ENCODE measurements around the gene SOBP. TPM values are rescaled to one million over a fixed set of nuclear protein-coding genes. Genes with fewer than 3 reads are reported as not detected.
A peak's percentile ranks its signal among the peaks of the same experiment; 100 is the strongest.

The SOBP gene
- total RNA-seq, 2 donors from 2014 or later: 1.5 to 1.9 TPM

- Mint-ChIP-seq H3K27ac (no peak overlapping the region), H3K36me3 (ENCODE audit: low read depth) (no peaks in the 10 kb centered on the region), H3K9me3 (peaks cover 4% of the 10 kb centered on the region), H3K4me1 (peaks cover 7% of the 10 kb centered on the region), H3K27me3 (ENCODE audit: insufficient read depth) (peaks cover 61% of the 10 kb centered on the region), H3K4me3 (no peak overlapping the region)
- TF ChIP-seq CTCF (conservative IDR thresholded peaks at IDR 0.05): no peak
- no peak overlapping the region for H3K27ac ChIP-seq (ENCODE audit: low read depth, low read length)
- H3K4me1 ChIP-seq (ENCODE audit: control insufficient read depth, insufficient read depth, low read length): no peaks in the 10 kb centered on the region
- no peak overlapping the region for H3K4me3 ChIP-seq (ENCODE audit: low read length)
- 96 to 98% methylated on average over 6 to 7 of the region's 7 CpGs for WGBS, 2 experiments (ENCODE audit: insufficient coverage in 1 of 2, insufficient read length in 1 of 2)
- peaks cover 7% of the 10 kb centered on the region for H3K9me3 ChIP-seq (ENCODE audit: control insufficient read depth, low read length)
- H3K9ac ChIP-seq (ENCODE audit: extremely low read depth, low read length, poor library complexity, severe bottlenecking): no peak overlapping the region
- peaks cover 57% of the 10 kb centered on the region for H3K27me3 ChIP-seq (ENCODE audit: control insufficient read depth, insufficient read depth, low read length, poor library complexity, severe bottlenecking)
- no peaks in the 10 kb centered on the region for H3K36me3 ChIP-seq (ENCODE audit: control insufficient read depth, insufficient read depth, low read length)
- DNase-seq: no peak
Observed at GRCh38 chr6:107699254-107699653, 209.3 kb downstream of the SOBP start.

- Histone ChIP-seq H3K4me3 (ENCODE audit: low read length) (no peak overlapping the region), H3K4me1 (ENCODE audit: control insufficient read depth, insufficient read depth, low read length) (no peaks in the 10 kb centered on the region), H3K27ac (ENCODE audit: low read depth, low read length) (no peak overlapping the region), H3K9ac (ENCODE audit: extremely low read depth, low read length, poor library complexity, severe bottlenecking) (no peak overlapping the region), H3K27me3 (ENCODE audit: control insufficient read depth, insufficient read depth, low read length, poor library complexity, severe bottlenecking) (peaks cover 63% of the 10 kb centered on the region), H3K9me3 (ENCODE audit: control insufficient read depth, low read length) (peaks cover 1% of the 10 kb centered on the region), H3K36me3 (ENCODE audit: control insufficient read depth, insufficient read depth, low read length) (no peaks in the 10 kb centered on the region)
- Mint-ChIP-seq H3K36me3 (ENCODE audit: low read depth) (no peaks in the 10 kb centered on the region), H3K9me3 (no peaks in the 10 kb centered on the region), H3K4me1 (peaks cover 9% of the 10 kb centered on the region), H3K27ac (no peak overlapping the region), H3K27me3 (ENCODE audit: insufficient read depth) (peaks cover 67% of the 10 kb centered on the region), H3K4me3 (no peak overlapping the region)
- DNase-seq: peak; percentile 35
- 84 to 92% methylated on average over 14 of the region's 14 CpGs for WGBS, 2 experiments (ENCODE audit: insufficient coverage in 1 of 2, insufficient read length in 1 of 2)
- no peak for TF ChIP-seq CTCF (conservative IDR thresholded peaks at IDR 0.05)
Observed at GRCh38 chr6:107699697-107700325, 209.9 kb downstream of the SOBP start.

GRCh38 chr6:107703606-107704005, 213.7 kb downstream of the SOBP start:
- Mint-ChIP-seq H3K27me3 (ENCODE audit: insufficient read depth) (peaks cover 90% of the 10 kb centered on the region), H3K27ac (no peak overlapping the region), H3K4me3 (no peak overlapping the region), H3K4me1 (peaks cover 13% of the 10 kb centered on the region), H3K36me3 (ENCODE audit: low read depth) (no peaks in the 10 kb centered on the region), H3K9me3 (no peaks in the 10 kb centered on the region)
- Histone ChIP-seq H3K9ac (ENCODE audit: extremely low read depth, low read length, poor library complexity, severe bottlenecking) (no peak overlapping the region), H3K9me3 (ENCODE audit: control insufficient read depth, low read length) (no peaks in the 10 kb centered on the region), H3K27me3 (ENCODE audit: control insufficient read depth, insufficient read depth, low read length, poor library complexity, severe bottlenecking) (peaks cover 75% of the 10 kb centered on the region), H3K4me3 (ENCODE audit: low read length) (no peak overlapping the region), H3K36me3 (ENCODE audit: control insufficient read depth, insufficient read depth, low read length) (no peaks in the 10 kb centered on the region), H3K27ac (ENCODE audit: low read depth, low read length) (no peak overlapping the region), H3K4me1 (ENCODE audit: control insufficient read depth, insufficient read depth, low read length) (no peaks in the 10 kb centered on the region)
- DNase-seq: no peak
- WGBS, 2 experiments (ENCODE audit: insufficient coverage in 1 of 2, insufficient read length in 1 of 2): 95 to 100% methylated on average over 4 to 5 of the region's 5 CpGs
- no peak for TF ChIP-seq CTCF (conservative IDR thresholded peaks at IDR 0.05)

Data from endodermal cell (in vitro differentiated cells).